ENCODE results near the gene ANKRD24. TPM values are rescaled to one million over a fixed set of nuclear protein-coding genes. Genes with fewer than 3 reads are reported as not detected.

ANKRD24 gene
- total and polyA plus RNA-seq, 4 donors: 0.28 to 2.5 (median 1.4) TPM

DNA sequence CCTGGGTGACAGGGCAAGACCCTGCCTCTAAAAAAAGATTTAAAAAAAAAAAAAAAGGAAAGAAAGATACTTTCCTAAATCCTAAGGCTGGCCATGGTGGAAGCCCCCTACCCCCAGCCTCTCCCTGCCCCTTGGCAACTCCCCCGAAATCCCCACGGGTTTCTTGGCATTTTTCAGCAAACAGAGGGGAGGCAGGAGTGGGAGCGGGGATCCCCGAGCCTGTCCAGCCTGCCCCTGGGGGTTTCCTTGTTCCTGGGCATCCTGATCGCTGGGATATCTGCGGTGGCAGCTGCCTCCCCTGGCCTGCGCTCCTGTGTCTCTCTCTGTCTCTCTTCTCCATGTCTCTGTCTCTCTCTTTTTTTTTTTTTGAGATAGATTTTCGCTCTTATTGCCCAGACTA, 43.4 kb downstream of the ANKRD24 start:
- Histone ChIP-seq H3K4me1 (ENCODE audit: control insufficient read depth in 4 of 4, insufficient read depth in 4 of 4, low read length in 3 of 4) (peaks cover 0 to 6% (median 0%) of the 10 kb centered on the region in 4 donors), H3K9me3 (ENCODE audit: control insufficient read depth in 4 of 4, low read length in 3 of 4) (no peaks in the 10 kb centered on the region), H3K4me3 (ENCODE audit: low read depth in 1 of 3, low read length in 3 of 3) (no peak overlapping the region), H3K27me3 (ENCODE audit: control insufficient read depth in 4 of 4, insufficient read depth in 4 of 4, low read length in 3 of 4) (peaks cover 0 to 2% (median 0%) of the 10 kb centered on the region in 4 donors), H3K9ac (ENCODE audit: low read depth in 1 of 2, low read length in 2 of 2) (no peak overlapping the region), H3K36me3 (ENCODE audit: control insufficient read depth in 4 of 4, insufficient read depth in 3 of 4, low read depth in 1 of 4, low read length in 3 of 4) (peaks cover 0 to 2% (median 0%) of the 10 kb centered on the region in 4 donors), H3K27ac (ENCODE audit: low read depth in 1 of 2, low read length in 2 of 2) (no peak overlapping the region)
- no peak for DNase-seq (ENCODE audit: low spot score)
- TF ChIP-seq EGR1 (IDR thresholded peaks at IDR 0.05; ENCODE audit: low read depth in 2 of 2) (no peak), CTCF (IDR thresholded peaks at IDR 0.05; ENCODE audit: low read depth, low read length, missing input control) (no peak), HNF4A (conservative IDR thresholded peaks at IDR 0.05) (no peak), GABPA (IDR thresholded peaks at IDR 0.05 in 1 of 2, conservative IDR thresholded peaks at IDR 0.05 in 1 of 2) (no peak), TAF1 (conservative IDR thresholded peaks at IDR 0.05) (no peak), REST (IDR thresholded peaks at IDR 0.05) (no peak), FOXA1 (IDR thresholded peaks at IDR 0.05) (no peak), NR2F2 (IDR thresholded peaks at IDR 0.05) (no peak), JUND (IDR thresholded peaks at IDR 0.05) (no peak), RXRA (IDR thresholded peaks at IDR 0.05) (no peak), SP1 (IDR thresholded peaks at IDR 0.05) (no peak), HNF4G (IDR thresholded peaks at IDR 0.05) (no peak), FOXA2 (IDR thresholded peaks at IDR 0.05) (no peak), RAD21 (IDR thresholded peaks at IDR 0.05) (no peak), YY1 (IDR thresholded peaks at IDR 0.05) (no peak)
- TF ChIP-seq, protein P1, sequence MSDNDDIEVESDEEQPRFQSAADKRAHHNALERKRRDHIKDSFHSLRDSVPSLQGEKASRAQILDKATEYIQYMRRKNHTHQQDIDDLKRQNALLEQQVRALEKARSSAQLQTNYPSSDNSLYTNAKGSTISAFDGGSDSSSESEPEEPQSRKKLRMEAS (IDR thresholded peaks at IDR 0.05): no peak
- TF ChIP-seq, protein P2, sequence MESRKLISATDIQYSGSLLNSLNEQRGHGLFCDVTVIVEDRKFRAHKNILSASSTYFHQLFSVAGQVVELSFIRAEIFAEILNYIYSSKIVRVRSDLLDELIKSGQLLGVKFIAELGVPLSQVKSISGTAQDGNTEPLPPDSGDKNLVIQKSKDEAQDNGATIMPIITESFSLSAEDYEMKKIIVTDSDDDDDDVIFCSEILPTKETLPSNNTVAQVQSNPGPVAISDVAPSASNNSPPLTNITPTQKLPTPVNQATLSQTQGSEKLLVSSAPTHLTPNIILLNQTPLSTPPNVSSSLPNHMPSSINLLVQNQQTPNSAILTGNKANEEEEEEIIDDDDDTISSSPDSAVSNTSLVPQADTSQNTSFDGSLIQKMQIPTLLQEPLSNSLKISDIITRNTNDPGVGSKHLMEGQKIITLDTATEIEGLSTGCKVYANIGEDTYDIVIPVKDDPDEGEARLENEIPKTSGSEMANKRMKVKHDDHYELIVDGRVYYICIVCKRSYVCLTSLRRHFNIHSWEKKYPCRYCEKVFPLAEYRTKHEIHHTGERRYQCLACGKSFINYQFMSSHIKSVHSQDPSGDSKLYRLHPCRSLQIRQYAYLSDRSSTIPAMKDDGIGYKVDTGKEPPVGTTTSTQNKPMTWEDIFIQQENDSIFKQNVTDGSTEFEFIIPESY (IDR thresholded peaks at IDR 0.05): no peak
- TF ChIP-seq, protein P3, sequence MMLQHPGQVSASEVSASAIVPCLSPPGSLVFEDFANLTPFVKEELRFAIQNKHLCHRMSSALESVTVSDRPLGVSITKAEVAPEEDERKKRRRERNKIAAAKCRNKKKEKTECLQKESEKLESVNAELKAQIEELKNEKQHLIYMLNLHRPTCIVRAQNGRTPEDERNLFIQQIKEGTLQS (IDR thresholded peaks at IDR 0.05): no peak
- WGBS: 85% methylated on average over 8 of the region's 8 CpGs

Measured in liver (tissue), 9 donors.